ENCODE results near the gene UBR2. TPM values are rescaled to one million over a fixed set of nuclear protein-coding genes. Genes with fewer than 3 reads are reported as not detected.

Gene UBR2
- total and polyA plus RNA-seq, 2 of the 13 experiments (the other 11 are each of a cell fraction or from before 2014, with no cell fraction given): 17.6 to 29.3 TPM

GRCh38 chr6:42547407-42548329 is 16.2 kb upstream of the UBR2 start (continued):
- TF ChIP-seq DZIP1 (CRISPR knock-in tag; IDR thresholded peaks at IDR 0.05): no peak
- no peak for TF ChIP-seq RFX1 (IDR thresholded peaks at IDR 0.05)
- TF ChIP-seq RFXAP (CRISPR knock-in tag; IDR thresholded peaks at IDR 0.05; ENCODE audit: borderline replicate concordance): no peak
- no peak for TF ChIP-seq SRSF1 (optimal IDR thresholded peaks at IDR 0.05; ENCODE audit: low read depth, low read length)
- TF ChIP-seq NR0B2 (CRISPR knock-in tag; IDR thresholded peaks at IDR 0.05): no peak
- no peak for TF ChIP-seq PRDM15 (CRISPR knock-in tag; IDR thresholded peaks at IDR 0.05)
- TF ChIP-seq ZNF687 (CRISPR knock-in tag; IDR thresholded peaks at IDR 0.05): peak; percentile 74
- TF ChIP-seq ZNF704 (CRISPR knock-in tag; IDR thresholded peaks at IDR 0.05; ENCODE audit: borderline replicate concordance): no peak
- no peak for TF ChIP-seq HMG20A (CRISPR knock-in tag; IDR thresholded peaks at IDR 0.05; ENCODE audit: borderline replicate concordance)
- TF ChIP-seq DNMT3B (CRISPR knock-in tag; conservative IDR thresholded peaks at IDR 0.05): peak; percentile 66; the same call in 1 of the 2 replicates
- peak; percentile 64 for TF ChIP-seq RBM39 (IDR thresholded peaks at IDR 0.05; ENCODE audit: low read depth, low read length, poor library complexity, severe bottlenecking)
- no peak for TF ChIP-seq TFE3 (CRISPR knock-in tag; IDR thresholded peaks at IDR 0.05)
- TF ChIP-seq ZNF772 (CRISPR knock-in tag; IDR thresholded peaks at IDR 0.05): peak; percentile 76; the same call in 1 of the 2 replicates
